DND-41 (cell line): Measurements from ENCODE around the gene CELF5.
A peak's percentile ranks its signal among the peaks of the same experiment; 100 is the strongest.

Source experiments
- ATAC-seq: fragments of 200-7000 bp; cut with Tn5 transposase; 3 replicates; pipeline ENCODE4 v1.9.1; 2021; ENCODE audit warnings: low read depth; ENCODE audit not compliant: insufficient read depth
- DNase-seq: peaks from one replicate; pipeline ENCODE4 v3.0.0-alpha.2; 2020
- H2AFZ ChIP-seq: 2 replicates; pipeline ENCODE4 v1.6.0; 2012; ENCODE audit warnings: low read depth, low read length
- H3K27ac ChIP-seq: 2 replicates; pipeline ENCODE4 v1.5.1; 2012; ENCODE audit warnings: low read length, inconsistent platforms
- H3K27me3 ChIP-seq: fragments of 200-600 bp; sonication (generic); 2 replicates; pipeline ENCODE4 v1.6.0; 2012; ENCODE audit warnings: low read length, mild to moderate bottlenecking, inconsistent platforms; ENCODE audit not compliant: insufficient read depth, poor library complexity
- H3K36me3 ChIP-seq: 2 replicates; pipeline ENCODE4 v1.5.1; 2012; ENCODE audit warnings: low read length, inconsistent platforms; ENCODE audit not compliant: insufficient read depth
- H3K4me1 ChIP-seq: 2 replicates; pipeline ENCODE4 v1.5.1; 2012; ENCODE audit warnings: mild to moderate bottlenecking, low read length; ENCODE audit not compliant: insufficient read depth
- H3K4me2 ChIP-seq: 2 replicates; pipeline ENCODE4 v1.6.0; 2012; ENCODE audit warnings: mild to moderate bottlenecking, moderate library complexity, low read length, inconsistent platforms; ENCODE audit not compliant: insufficient read depth
- H3K4me3 ChIP-seq, 2 experiments: fragments of 200-600 bp in 1 of 2; shearing (Covaris generic) in 1 of 2; 2 replicates each; pipeline ENCODE4 v1.5.1; 2012 to 2016; ENCODE audit warnings: inconsistent platforms in 2 of 2, low read length in 2 of 2, mild to moderate bottlenecking in 2 of 2, low read depth in 1 of 2, moderate library complexity in 1 of 2
- H3K79me2 ChIP-seq: 2 replicates; pipeline ENCODE4 v1.6.0; 2012; ENCODE audit warnings: low read length, inconsistent platforms; ENCODE audit not compliant: insufficient read depth
- H3K9ac ChIP-seq: 2 replicates; pipeline ENCODE4 v1.6.0; 2012; ENCODE audit warnings: low read depth, mild to moderate bottlenecking, inconsistent platforms, low read length, moderate library complexity
- H3K9me3 ChIP-seq: 2 replicates; pipeline ENCODE4 v1.5.1; 2012; ENCODE audit warnings: low read length, moderate library complexity, mild to moderate bottlenecking, inconsistent platforms; ENCODE audit not compliant: insufficient read depth, severe bottlenecking
- H4K20me1 ChIP-seq: 2 replicates; pipeline ENCODE4 v1.6.0; 2012; ENCODE audit warnings: low read length; ENCODE audit not compliant: insufficient read depth
- CTCF ChIP-seq: IDR thresholded peaks from 2 replicates; pipeline ENCODE4 v1.5.1; 2012; ENCODE audit warnings: borderline replicate concordance, low read length, moderate library complexity, mild to moderate bottlenecking; ENCODE audit not compliant: poor library complexity, severe bottlenecking; ENCODE audit errors: extremely low read depth
- EZH2 ChIP-seq: IDR thresholded peaks from 3 replicates; pipeline ENCODE4 v1.6.1; 2012; ENCODE audit warnings: borderline replicate concordance, low read depth, mild to moderate bottlenecking, moderate library complexity, low read length, inconsistent platforms; ENCODE audit not compliant: severe bottlenecking

The CELF5 gene

GRCh38 chr19:3183721-3184641, 40.5 kb upstream of the CELF5 start:
- Histone ChIP-seq H3K36me3 (peaks cover 57% of the 10 kb centered on the region), H3K9ac (peak overlapping the region; percentile 28; the same call in 1 of the 2 replicates), H3K4me1 (peaks cover 71% of the 10 kb centered on the region), H3K9me3 (no peaks in the 10 kb centered on the region), H3K27ac (peak overlapping the region; percentile 91), H3K4me2 (peak overlapping the region; percentile 96), H4K20me1 (peaks cover 73% of the 10 kb centered on the region), H3K4me3 (peak overlapping the region in 1 of 2 experiments; percentile 93; a peak in 2 of 4 replicates), H2AFZ (no peak overlapping the region), H3K27me3 (no peaks in the 10 kb centered on the region), H3K79me2 (peaks cover 91% of the 10 kb centered on the region)
- TF ChIP-seq CTCF (no peak), EZH2 (no peak)
- DNase-seq (no peak), ATAC-seq (no peak)

GRCh38 chr19:3184847-3185460, 39.5 kb upstream of the CELF5 start:
- DNase-seq = no peak
- peak; percentile 63 for ATAC-seq
- H3K4me1 ChIP-seq = peaks cover 81% of the 10 kb centered on the region
- peak overlapping the region; percentile 92 for H3K9ac ChIP-seq
- H3K27me3 ChIP-seq = no peaks in the 10 kb centered on the region
- peaks cover 60% of the 10 kb centered on the region for H3K36me3 ChIP-seq
- H3K9me3 ChIP-seq = no peaks in the 10 kb centered on the region
- no peak for TF ChIP-seq EZH2
- TF ChIP-seq CTCF = no peak
- peak overlapping the region; percentile 65 for H2AFZ ChIP-seq
- peak overlapping the region; percentile 91 for H3K27ac ChIP-seq
- H3K4me2 ChIP-seq = peak overlapping the region; percentile 96
- peaks cover 77% of the 10 kb centered on the region for H4K20me1 ChIP-seq
- H3K4me3 ChIP-seq = peak overlapping the region; percentile 22 to 93; a peak in 3 of 4 replicates
- peaks cover 91% of the 10 kb centered on the region for H3K79me2 ChIP-seq

GRCh38 chr19:3185461-3186159, 38.9 kb upstream of the CELF5 start, which contains the start of gene NCLN:
Gene NCLN (plus strand): TSS chr19:3185930. CDS start chr19:3186031, 101 bp downstream.
- Histone ChIP-seq H3K27me3 (no peaks in the 10 kb centered on the region), H3K79me2 (peaks cover 91% of the 10 kb centered on the region), H4K20me1 (peaks cover 77% of the 10 kb centered on the region), H3K36me3 (peaks cover 60% of the 10 kb centered on the region), H3K27ac (peak within 1 kb of the TSS; percentile 91), H3K4me1 (peaks cover 80% of the 10 kb centered on the region), H3K9me3 (no peaks in the 10 kb centered on the region), H2AFZ (peak within 1 kb of the TSS; percentile 75), H3K4me3 (peak within 1 kb of the TSS; percentile 93 to 99), H3K9ac (peak within 1 kb of the TSS; percentile 92), H3K4me2 (peak within 1 kb of the TSS; percentile 96)
- TF ChIP-seq CTCF (peak; percentile 6), EZH2 (no peak)
- DNase-seq = peak; percentile 94
- ATAC-seq = peak; percentile 81
